Loucy (cell line): ENCODE results near the gene UBFD1.

Experiments used
- CTCF ChIP-seq: fragments of 200-600 bp; sonication (generic); conservative IDR thresholded peaks from 2 replicates; pipeline ENCODE4 v1.5.1; 2014; ENCODE audit warnings: mild to moderate bottlenecking, antibody characterized with exemption, low read length
- EZH2phosphoT487 ChIP-seq: fragments of 200-600 bp; IDR thresholded peaks from 2 replicates; pipeline ENCODE4 v1.6.1; 2018; ENCODE audit warnings: antibody characterized with exemption, mild to moderate bottlenecking, moderate library complexity, borderline replicate concordance

- peak; percentile 81 for TF ChIP-seq CTCF
- TF ChIP-seq EZH2phosphoT487, result no peak
These were observed 38.6 kb downstream of the UBFD1 start, which contains the start of gene NDUFAB1 for GRCh38 chr16:23595951-23596720.
